GM18517 (cell line): ENCODE results near the gene WNK1.
"Not testable (repeated sequence)": the region's sequence is repeated elsewhere in the genome, so short reads cannot be mapped to it uniquely, and the experiment has no call there.

Experiments
- ATAC-seq: cut with Tn5 transposase; IDR thresholded peaks from one replicate; pipeline ENCODE4 v1.9.1; 2021; ENCODE audit warnings: mild to moderate bottlenecking, moderate library complexity; ENCODE audit not compliant: unreplicated experiment

Gene WNK1

GRCh38 chr12:740921-741320 is 11.5 kb upstream of the WNK1 start:
- ATAC-seq: no peak

- ATAC-seq: no peak
Measured at GRCh38 chr12:749751-750270, 2.6 kb upstream of the WNK1 start.

- ATAC-seq: no peak
Measured at GRCh38 chr12:750366-751191, 1.8 kb upstream of the WNK1 start.

DNA sequence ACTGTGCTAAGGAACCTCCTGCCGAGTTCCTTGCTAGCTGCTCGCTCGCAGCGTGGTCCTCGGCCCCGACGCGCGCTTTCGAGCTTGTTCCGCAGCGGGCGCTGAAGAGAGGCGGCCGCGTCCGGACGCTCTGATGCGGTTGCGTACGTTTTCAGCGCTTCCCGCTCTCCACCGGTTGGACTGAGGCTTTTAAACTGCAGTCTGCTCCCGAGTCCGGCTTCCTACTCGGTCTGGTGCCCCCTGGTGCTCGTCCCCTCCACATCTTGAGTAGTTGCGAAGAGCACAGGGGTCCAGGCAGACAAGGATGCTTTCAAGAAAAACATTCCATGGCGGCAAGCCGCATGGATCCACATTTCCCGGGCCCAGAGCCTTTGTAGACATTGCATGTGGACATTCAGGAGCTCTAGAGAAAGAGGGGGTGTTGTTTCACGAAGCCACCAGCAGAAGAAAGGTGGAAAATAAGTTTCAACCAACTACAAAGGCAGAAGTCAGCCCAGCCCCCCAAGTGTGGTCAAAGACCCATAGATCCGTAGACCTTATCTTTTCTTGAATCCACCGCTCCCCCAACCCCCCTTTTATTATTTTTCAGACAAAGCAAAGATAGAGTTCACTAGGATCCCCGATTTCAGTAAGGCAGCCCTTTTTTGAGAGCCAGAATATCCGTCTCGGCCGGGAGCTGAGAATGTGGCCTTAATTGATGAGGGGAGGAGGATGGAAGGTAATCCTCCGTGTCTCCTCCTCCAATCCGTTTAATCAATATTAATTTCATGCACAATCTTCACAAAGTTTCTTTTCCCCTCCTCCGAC is 984 bp upstream of the WNK1 start:
- ATAC-seq: peak; percentile 30

DNA sequence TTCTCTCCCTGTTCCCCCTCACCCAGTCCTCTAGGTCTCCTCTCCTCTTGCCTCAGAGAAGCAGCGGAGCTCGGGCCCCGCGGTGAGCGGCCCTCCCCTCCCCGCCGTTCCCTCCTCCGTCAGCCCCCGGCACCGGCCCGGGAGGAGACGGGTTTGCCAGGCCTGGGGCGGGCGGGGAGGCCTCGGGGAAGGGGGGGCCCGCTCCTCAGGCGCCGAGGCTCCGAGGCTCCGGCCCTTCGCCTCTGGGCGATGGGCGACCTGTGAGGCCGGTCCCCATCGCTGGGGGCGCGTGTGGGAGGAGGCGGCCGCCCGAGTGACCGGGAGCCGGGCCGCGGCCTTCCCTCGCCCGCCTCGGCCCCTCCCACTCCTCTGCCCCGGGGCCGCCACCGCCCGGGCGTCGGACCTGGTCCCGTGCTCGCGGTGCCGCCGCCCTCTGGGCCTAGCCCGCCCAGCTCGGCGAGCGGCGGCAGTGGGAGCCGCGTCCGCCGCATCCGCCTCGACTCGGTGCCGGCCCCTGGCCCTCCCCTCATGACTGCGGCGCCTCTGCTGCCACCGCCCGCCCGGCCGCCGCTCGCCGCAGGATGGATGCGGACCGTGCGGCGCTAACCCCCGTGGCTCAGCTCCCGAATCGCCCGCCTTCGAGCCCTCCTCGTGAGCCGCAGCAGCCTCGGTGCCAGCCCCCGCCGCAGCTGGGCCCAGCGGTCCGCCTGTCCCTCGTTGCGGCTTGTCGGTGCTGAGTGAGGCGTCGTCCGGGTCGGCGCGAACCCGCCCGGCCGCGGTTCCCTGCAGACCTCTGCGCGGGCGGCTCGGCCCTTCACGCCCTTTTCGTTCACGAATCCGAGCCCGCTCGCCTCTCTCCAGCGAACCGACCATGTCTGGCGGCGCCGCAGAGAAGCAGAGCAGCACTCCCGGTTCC is 574 bp downstream of the WNK1 start:
- ATAC-seq: peak; percentile 16

DNA sequence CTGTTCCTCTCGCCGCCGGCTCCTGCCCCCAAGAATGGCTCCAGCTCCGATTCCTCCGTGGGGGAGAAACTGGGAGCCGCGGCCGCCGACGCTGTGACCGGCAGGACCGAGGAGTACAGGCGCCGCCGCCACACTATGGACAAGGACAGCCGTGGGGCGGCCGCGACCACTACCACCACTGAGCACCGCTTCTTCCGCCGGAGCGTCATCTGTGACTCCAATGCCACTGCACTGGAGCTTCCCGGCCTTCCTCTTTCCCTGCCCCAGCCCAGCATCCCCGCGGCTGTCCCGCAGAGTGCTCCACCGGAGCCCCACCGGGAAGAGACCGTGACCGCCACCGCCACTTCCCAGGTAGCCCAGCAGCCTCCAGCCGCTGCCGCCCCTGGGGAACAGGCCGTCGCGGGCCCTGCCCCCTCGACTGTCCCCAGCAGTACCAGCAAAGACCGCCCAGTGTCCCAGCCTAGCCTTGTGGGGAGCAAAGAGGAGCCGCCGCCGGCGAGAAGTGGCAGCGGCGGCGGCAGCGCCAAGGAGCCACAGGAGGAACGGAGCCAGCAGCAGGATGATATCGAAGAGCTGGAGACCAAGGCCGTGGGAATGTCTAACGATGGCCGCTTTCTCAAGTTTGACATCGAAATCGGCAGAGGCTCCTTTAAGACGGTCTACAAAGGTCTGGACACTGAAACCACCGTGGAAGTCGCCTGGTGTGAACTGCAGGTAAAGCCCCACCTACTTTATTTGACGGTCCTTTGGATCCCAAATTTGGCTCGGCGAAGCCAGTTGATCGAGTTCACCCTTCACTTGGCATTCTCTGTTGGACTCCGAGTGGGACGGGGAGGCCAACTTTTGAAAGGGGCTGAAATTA is 1.5 kb downstream of the WNK1 start:
- ATAC-seq: no peak

- no peak for ATAC-seq
Measured at GRCh38 chr12:754473-754820, 2.1 kb downstream of the WNK1 start.

DNA sequence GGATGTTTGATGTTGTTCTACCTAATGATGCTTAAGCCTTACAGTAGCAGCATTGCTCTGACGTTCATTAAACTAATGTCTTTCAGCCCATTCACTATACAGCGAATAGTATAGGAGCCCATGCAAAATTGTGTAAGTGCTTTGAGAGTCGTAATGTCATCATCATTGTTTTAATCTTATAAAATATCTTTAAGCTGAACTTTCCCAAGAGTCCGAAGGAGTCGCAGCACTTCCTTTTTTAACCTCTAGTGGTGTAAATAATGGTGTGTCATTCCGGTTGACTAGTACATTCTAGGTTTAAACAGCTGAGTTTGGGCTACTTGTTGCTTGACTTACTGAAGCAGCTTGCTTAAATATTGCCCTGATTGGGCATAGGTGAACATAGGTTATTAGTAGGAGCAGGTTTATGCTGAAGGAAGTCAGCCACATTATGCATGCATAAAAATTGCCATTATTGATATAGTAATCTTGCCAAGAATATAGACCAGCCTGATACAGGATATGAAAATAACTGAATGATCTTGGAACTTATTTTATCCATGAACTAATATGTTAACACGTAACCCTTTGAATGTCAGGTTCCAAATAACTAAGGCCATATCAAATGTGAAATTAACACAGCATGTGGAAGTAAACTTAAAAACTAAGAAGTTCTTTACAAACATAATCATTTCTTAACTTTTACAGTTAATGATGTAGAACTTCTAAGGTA is 2.6 kb downstream of the WNK1 start:
- ATAC-seq: no peak

GRCh38 chr12:759628-760027 is 7.2 kb downstream of the WNK1 start:
- ATAC-seq: no peak

GRCh38 chr12:761256-761655 is 8.9 kb downstream of the WNK1 start:
- no peak for ATAC-seq

DNA sequence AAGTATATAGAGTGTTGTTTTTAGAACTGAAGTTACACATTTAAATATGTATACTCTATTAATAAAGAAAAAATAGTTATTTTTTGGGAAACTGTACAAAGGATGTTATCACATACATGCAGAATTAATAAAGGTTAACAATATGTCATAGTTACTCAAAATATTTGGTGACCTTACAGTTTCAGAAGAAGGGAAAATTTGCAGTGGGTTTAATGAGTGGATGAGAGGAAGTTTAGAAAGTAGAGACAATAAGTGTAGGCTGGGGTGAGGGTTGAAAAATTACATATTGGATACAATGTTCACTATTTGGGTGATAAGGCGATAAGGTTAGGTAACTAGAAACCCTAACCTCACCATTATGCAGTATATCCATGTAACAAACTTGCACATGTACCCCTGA is 13.5 kb downstream of the WNK1 start:
- ATAC-seq: no peak

GRCh38 chr12:768434-768833 is 16.1 kb downstream of the WNK1 start:
- ATAC-seq: no peak

- ATAC-seq: no peak
Measured at GRCh38 chr12:770479-770878, 18.1 kb downstream of the WNK1 start.

GRCh38 chr12:772056-772697 is 19.8 kb downstream of the WNK1 start:
- no peak for ATAC-seq

GRCh38 chr12:774051-774614 is 21.8 kb downstream of the WNK1 start:
- ATAC-seq: no peak

DNA sequence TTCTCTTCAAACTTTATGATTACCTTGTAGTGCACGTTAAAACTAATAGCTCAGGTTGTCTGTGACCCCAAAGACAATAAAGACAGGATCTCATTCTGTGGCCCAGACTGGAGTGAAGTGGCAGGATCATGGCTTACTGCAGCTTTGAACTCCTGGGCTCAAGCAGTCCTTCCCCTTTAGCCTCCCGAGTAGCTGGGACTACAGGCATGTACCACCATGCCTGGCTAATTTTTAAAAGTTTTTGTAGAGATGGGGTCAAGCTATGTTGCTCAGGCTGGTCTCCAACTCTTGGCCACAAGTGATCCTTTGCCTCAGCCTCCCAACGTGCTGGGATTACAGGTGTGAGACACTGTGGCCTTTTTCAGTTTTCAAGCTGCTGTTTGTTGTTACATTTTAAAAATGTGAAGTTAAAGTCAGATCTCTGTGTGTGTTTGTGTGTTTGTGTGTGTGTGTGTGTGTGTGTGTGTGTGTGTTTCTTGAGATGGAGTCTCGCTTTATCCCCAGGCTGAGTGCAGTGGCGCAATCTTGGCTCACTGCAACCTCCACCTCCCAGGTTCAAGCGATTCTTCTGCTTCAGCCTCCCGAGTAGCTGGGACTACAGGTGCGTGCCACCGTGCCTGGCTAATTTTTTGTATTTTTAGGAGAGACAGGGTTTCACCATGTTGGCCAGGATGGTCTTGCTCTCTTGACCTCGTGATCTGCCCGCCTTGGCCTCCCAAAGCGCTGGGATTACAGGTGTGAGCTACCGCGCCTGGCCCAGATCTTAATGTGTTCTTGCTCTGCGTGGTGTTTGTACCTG is 23.8 kb downstream of the WNK1 start:
- not testable (repeated sequence) for ATAC-seq

GRCh38 chr12:776772-777373 is 24.5 kb downstream of the WNK1 start:
- not testable (repeated sequence) for ATAC-seq
